Measurements from ENCODE around the gene PPIL6.

DNA sequence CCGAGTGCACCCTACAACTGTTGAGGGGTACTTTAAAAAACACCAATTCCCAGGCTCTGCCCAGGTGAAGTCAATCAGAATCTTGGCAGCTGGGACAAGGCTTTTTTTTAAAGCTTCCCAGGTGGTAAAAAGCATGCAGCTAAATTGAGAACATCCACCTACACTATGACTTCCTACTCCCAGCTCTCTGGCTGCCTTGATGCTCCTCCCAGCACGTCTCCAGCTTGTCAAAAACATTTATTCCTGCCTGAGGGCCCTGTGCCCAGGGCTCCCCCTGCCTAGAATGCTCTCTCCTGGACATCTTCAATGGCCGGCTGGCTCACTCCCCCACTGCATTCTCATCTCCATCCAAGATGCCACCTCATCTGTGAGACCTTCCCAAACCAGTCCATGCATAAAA lies 32.7 kb upstream of the PPIL6 start:
- TF ChIP-seq, protein P1, sequence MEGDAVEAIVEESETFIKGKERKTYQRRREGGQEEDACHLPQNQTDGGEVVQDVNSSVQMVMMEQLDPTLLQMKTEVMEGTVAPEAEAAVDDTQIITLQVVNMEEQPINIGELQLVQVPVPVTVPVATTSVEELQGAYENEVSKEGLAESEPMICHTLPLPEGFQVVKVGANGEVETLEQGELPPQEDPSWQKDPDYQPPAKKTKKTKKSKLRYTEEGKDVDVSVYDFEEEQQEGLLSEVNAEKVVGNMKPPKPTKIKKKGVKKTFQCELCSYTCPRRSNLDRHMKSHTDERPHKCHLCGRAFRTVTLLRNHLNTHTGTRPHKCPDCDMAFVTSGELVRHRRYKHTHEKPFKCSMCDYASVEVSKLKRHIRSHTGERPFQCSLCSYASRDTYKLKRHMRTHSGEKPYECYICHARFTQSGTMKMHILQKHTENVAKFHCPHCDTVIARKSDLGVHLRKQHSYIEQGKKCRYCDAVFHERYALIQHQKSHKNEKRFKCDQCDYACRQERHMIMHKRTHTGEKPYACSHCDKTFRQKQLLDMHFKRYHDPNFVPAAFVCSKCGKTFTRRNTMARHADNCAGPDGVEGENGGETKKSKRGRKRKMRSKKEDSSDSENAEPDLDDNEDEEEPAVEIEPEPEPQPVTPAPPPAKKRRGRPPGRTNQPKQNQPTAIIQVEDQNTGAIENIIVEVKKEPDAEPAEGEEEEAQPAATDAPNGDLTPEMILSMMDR (IDR thresholded peaks at IDR 0.05) = no peak
- TF ChIP-seq POLR2A (IDR thresholded peaks at IDR 0.05) = no peak
